B cell (primary cell): ENCODE results near the gene RAD9B. TPM values are rescaled to one million over a fixed set of nuclear protein-coding genes. Genes with fewer than 3 reads are reported as not detected.

ENCODE experiments used
- ATAC-seq: fragments of 200-7000 bp; cut with Tn5 transposase; one replicate; pipeline ENCODE4 v1.10.0; 2021; ENCODE audit warnings: low read depth, mild to moderate bottlenecking, moderate number of reproducible peaks, moderate library complexity
- CTCF ChIA-PET: fragments of 350-600 bp; sonication (Branson Sonifier 250); formaldehyde crosslinking; loops from one replicate; lab custom pipeline; 2021; ENCODE audit warnings: antibody characterized with exemption, inconsistent platforms; lab: Charles Lee
- POLR2A ChIA-PET: fragments of 350-600 bp; sonication (Branson Sonifier 250); formaldehyde crosslinking; loops from one replicate; lab custom pipeline; 2021; ENCODE audit warnings: antibody characterized with exemption; lab: Charles Lee
- DNase-seq: peaks from one replicate; pipeline ENCODE4 v3.0.0; 2013
- H2AFZ ChIP-seq: 2 replicates; pipeline ENCODE4 v1.6.1; 2012; ENCODE audit warnings: mild to moderate bottlenecking, low read depth, low read length; ENCODE audit not compliant: insufficient read depth, poor library complexity, severe bottlenecking
- H3K27ac ChIP-seq, 2 donors: 1 replicate in 1 of 2; 2 replicates in 1 of 2; pipeline ENCODE4 v1.5.1; 2012 to 2013; ENCODE audit warnings: low read length in 2 of 2, mild to moderate bottlenecking in 2 of 2, moderate library complexity in 1 of 2
- H3K27me3 ChIP-seq, 4 experiments: fragments of 200-600 bp in 1 of 4; sonication (generic) in 1 of 4; replicated peaks in 1 of 4; 1 replicate in 2 of 4; 2 replicates in 2 of 4; pipeline versions ENCODE4 v1.6.1 to v1.7.0; 2013 to 2016; ENCODE audit warnings: low read length in 3 of 4, mild to moderate bottlenecking in 2 of 4, mixed read lengths in 1 of 4, moderate library complexity in 1 of 4; ENCODE audit not compliant: insufficient read depth in 4 of 4, control insufficient read depth in 3 of 4; ENCODE audit errors: control extremely low read depth in 1 of 4
- H3K36me3 ChIP-seq, 2 experiments: replicated peaks in 1 of 2; 1 replicate in 1 of 2; 2 replicates in 1 of 2; pipeline versions ENCODE4 v1.6.1 to v1.7.1; 2013; ENCODE audit warnings: low read length in 1 of 2; ENCODE audit not compliant: insufficient read depth in 2 of 2, control insufficient read depth in 1 of 2; ENCODE audit errors: control extremely low read depth in 1 of 2, extremely low read depth in 1 of 2
- H3K4me1 ChIP-seq, 2 donors: fragments of 200-600 bp in 1 of 2; sonication (generic) in 1 of 2; 1 replicate in 1 of 2; 2 replicates in 1 of 2; pipeline versions ENCODE4 v1.5.1 to v1.6.1; 2013 to 2017; ENCODE audit warnings: low read length in 2 of 2; ENCODE audit not compliant: control insufficient read depth in 2 of 2, insufficient read depth in 2 of 2
- H3K4me2 ChIP-seq: replicated peaks from 2 replicates; pipeline ENCODE3; 2012; ENCODE audit warnings: mild to moderate bottlenecking, low read depth, low read length; ENCODE audit not compliant: poor library complexity, severe bottlenecking
- H3K4me3 ChIP-seq, 5 experiments: fragments of 200-600 bp in 1 of 5; sonication (generic) in 1 of 5; 1 replicate in 3 of 5; 2 replicates in 2 of 5; pipeline versions ENCODE4 v1.5.1 to v1.7.0; 2011 to 2016; ENCODE audit warnings: low read length in 4 of 5, mild to moderate bottlenecking in 4 of 5, low read depth in 2 of 5, control low read depth in 1 of 5, moderate library complexity in 1 of 5; ENCODE audit not compliant: insufficient read depth in 1 of 5; ENCODE audit errors: control extremely low read depth in 1 of 5, extremely low read depth in 1 of 5
- H3K79me2 ChIP-seq: fragments of 200-600 bp; sonication (generic); one replicate; pipeline ENCODE4 v1.6.0; 2016; ENCODE audit warnings: low read length; ENCODE audit not compliant: control insufficient read depth, insufficient read depth
- H3K9ac ChIP-seq: fragments of 200-600 bp; sonication (generic); 2 replicates; pipeline ENCODE4 v1.6.1; 2017; ENCODE audit warnings: mild to moderate bottlenecking, low read length, moderate library complexity
- H3K9me3 ChIP-seq, 3 donors: one replicate each; pipeline versions ENCODE4 v1.6.1 to v1.7.1; 2013; ENCODE audit warnings: low read length in 2 of 3; ENCODE audit not compliant: control insufficient read depth in 2 of 3, insufficient read depth in 1 of 3; ENCODE audit errors: control extremely low read depth in 1 of 3
- H4K20me1 ChIP-seq: 2 replicates; pipeline ENCODE4 v1.6.0; 2012; ENCODE audit warnings: mild to moderate bottlenecking, low read length; ENCODE audit not compliant: insufficient read depth, control insufficient read depth, poor library complexity, severe bottlenecking
- H3K27ac Mint-ChIP-seq: one replicate; pipeline ENCODE4 v1.8.0; 2021; ENCODE audit warnings: mixed read lengths
- H3K27me3 Mint-ChIP-seq: one replicate; pipeline ENCODE4 v1.8.0; 2021; ENCODE audit warnings: mixed read lengths
- H3K4me1 Mint-ChIP-seq: one replicate; pipeline ENCODE4 v1.8.0; 2021; ENCODE audit warnings: mixed read lengths
- H3K4me3 Mint-ChIP-seq: one replicate; pipeline ENCODE4 v1.8.0; 2021; ENCODE audit warnings: mixed read lengths
- H3K9me3 Mint-ChIP-seq: one replicate; pipeline ENCODE4 v1.8.0; 2022; ENCODE audit warnings: mixed read lengths; ENCODE audit not compliant: insufficient read depth
- EZH2 ChIP-seq: IDR thresholded peaks from 2 replicates; pipeline ENCODE4 v1.6.1; 2012; ENCODE audit warnings: borderline replicate concordance, low read depth, mild to moderate bottlenecking, moderate library complexity, low read length; ENCODE audit not compliant: insufficient read depth, poor library complexity, severe bottlenecking
- whole genome bisulfite sequencing: methylation state at CpG from one replicate; pipeline ENCODE4 v1.1.5; 2013; ENCODE audit warnings: missing lambda C conversion rate; ENCODE audit not compliant: insufficient coverage; 5-methylcytosine and 5-hydroxymethylcytosine counted together
- intact Hi-C: fragments of 100-400 bp; cut with micrococcal nuclease; formaldehyde crosslinking; loops from one replicate; pipeline ENCODE4 v1.10.0; 2022
- polyA minus RNA-seq: library from RNA; depleted of rRNA, polyadenylated mRNA; stranded (reverse); fragments of >200 nt; gene quantifications from 2 replicates; pipeline ENCODE4 v1.2.3, GENCODE V29; 2012
- polyA plus RNA-seq: library from polyadenylated mRNA; depleted of rRNA; stranded (reverse); fragments of >200 nt; gene quantifications from 2 replicates; pipeline ENCODE4 v1.2.3, GENCODE V29; 2012
- total RNA-seq, 2 donors: library from RNA; stranded (reverse); fragments of 120-200 nt in 1 of 2; gene quantifications; 1 replicate in 1 of 2; 2 replicates in 1 of 2; pipeline versions ENCODE4 v1.2.3 to v1.2.4, GENCODE V29; 2013 to 2022
- TF ChIP-seq, protein P1 (sequence below): fragments of 200-600 bp; IDR thresholded peaks from one replicate; pipeline ENCODE4 v1.8.0; 2022; ENCODE audit warnings: antibody characterized with exemption, mild to moderate bottlenecking

RAD9B gene
- total RNA-seq, result 1.5 and 1.7 TPM in 2 replicates
- 1.5 TPM for total RNA-seq (2013)
- polyA plus RNA-seq, result 0.59 and 0.75 TPM in 2 replicates
- polyA minus RNA-seq, result 0.51 and 1.8 TPM in 2 replicates

DNA sequence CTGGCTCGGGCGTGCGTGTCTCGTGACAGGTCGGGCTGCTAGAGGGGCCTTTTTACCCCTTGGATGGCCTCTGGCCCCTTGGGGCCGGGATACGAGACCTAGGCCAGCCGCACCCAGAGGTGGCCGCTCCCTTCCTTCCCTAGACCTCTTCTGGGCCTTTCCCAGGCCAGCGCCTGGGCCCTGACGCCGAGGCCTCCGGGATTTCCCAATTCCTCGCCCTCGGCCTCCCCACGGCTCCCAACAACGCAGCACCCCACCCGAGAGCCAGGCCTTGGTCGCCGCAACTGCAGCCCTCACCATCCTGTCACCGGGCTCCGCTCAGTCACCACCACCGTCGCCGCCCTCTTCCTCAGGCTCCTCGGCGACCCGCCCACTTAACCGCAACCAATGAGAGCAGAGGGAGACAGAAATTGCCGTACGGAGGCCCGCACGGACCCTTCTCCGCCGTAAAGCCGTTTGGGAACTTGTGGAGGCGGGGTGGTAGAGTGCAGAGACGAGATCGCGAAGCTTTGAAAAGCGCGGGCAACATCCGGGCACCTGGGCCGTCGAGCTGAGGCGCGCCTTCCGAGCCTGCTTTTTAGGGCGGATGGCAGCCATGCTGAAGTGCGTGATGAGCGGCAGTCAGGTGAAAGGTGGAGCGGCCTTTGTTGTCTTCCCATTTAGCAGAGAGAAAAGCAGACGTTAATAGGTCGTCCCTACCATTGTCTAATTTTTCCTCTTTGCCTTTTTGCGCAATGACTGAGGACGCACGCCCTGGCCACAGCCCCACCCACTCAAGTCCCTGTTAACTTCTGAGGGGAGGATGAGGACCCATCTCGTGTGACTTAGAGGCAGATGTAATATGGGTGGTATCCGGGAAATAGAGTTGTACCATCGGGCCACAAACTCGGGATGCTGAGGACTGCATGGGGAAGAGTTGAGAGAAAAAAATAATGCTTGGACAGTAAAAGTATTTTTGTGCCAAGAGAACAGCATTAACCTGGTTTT is at the start of gene RAD9B, which contains the start of gene VPS29:
TSS of gene RAD9B (plus strand) at position 580 of the 987 bp plus-strand sequence. CDS start at position 587, 7 bp downstream.
TSS of gene VPS29 (minus strand) at position 360 of the 987 bp plus-strand sequence. CDS start at position 300, 60 bp downstream.
- intact Hi-C loops, result loop anchor here (1.0 to 5.0 kb wide), 5 partner anchors 34 to 220 kb away; partner anchors contain the start of genes ARPC3, ATP2A2, FAM216A and GPN3
- Histone ChIP-seq H3K9ac (peak within 1 kb of the TSS; percentile 82), H3K9me3 (no peaks in the 10 kb centered on the region), H2AFZ (peak within 1 kb of the TSS; percentile 100), H3K27me3 (no peaks in the 10 kb centered on the region), H4K20me1 (no peaks in the 10 kb centered on the region), H3K36me3 (no peaks in the 10 kb centered on the region), H3K4me1 (peaks cover 19 to 20% of the 10 kb centered on the region in 2 donors), H3K4me3 (peak within 1 kb of the TSS; percentile 90 to 99 (median 95)), H3K27ac (peak within 1 kb of the TSS; percentile 85 to 90), H3K79me2 (peaks cover 53% of the 10 kb centered on the region), H3K4me2 (peak within 1 kb of the TSS; percentile 80)
- no peaks in the 10 kb centered on the region for H3K9me3 Mint-ChIP-seq
- no peaks in the 10 kb centered on the region for H3K27me3 Mint-ChIP-seq
- H3K4me1 Mint-ChIP-seq, result peaks cover 29% of the 10 kb centered on the region
- ATAC-seq (peak; percentile 94), DNase-seq (peak; percentile 99)
- POLR2A ChIA-PET, result interaction anchor here (0.9 to 1.7 kb wide), 4 partner anchors 33 to 188 kb away, joined by 4 to 13 read pairs (median 7); partner anchors contain the start of genes ARPC3, FAM216A and GPN3
- TF ChIP-seq, protein P1, sequence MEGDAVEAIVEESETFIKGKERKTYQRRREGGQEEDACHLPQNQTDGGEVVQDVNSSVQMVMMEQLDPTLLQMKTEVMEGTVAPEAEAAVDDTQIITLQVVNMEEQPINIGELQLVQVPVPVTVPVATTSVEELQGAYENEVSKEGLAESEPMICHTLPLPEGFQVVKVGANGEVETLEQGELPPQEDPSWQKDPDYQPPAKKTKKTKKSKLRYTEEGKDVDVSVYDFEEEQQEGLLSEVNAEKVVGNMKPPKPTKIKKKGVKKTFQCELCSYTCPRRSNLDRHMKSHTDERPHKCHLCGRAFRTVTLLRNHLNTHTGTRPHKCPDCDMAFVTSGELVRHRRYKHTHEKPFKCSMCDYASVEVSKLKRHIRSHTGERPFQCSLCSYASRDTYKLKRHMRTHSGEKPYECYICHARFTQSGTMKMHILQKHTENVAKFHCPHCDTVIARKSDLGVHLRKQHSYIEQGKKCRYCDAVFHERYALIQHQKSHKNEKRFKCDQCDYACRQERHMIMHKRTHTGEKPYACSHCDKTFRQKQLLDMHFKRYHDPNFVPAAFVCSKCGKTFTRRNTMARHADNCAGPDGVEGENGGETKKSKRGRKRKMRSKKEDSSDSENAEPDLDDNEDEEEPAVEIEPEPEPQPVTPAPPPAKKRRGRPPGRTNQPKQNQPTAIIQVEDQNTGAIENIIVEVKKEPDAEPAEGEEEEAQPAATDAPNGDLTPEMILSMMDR, result no peak
- no peak for TF ChIP-seq EZH2
- peak within 1 kb of the TSS; percentile 93 for H3K4me3 Mint-ChIP-seq
- H3K27ac Mint-ChIP-seq, result peak within 1 kb of the TSS; percentile 96
- 6% methylated on average over 55 of the region's 61 CpGs for WGBS
- CTCF ChIA-PET, result interaction anchor here (0.6 to 4.3 kb wide), 7 partner anchors 11 to 100 kb away, joined by 3 to 25 read pairs (median 9); partner anchors contain the start of genes ARPC3, FAM216A and GPN3
